Ovary (tissue), 9 donors: Measurements from ENCODE around the gene DOCK1. TPM values are rescaled to one million over a fixed set of nuclear protein-coding genes. Genes with fewer than 3 reads are reported as not detected.

Source experiments
- DNase-seq, 5 donors: peaks; one replicate each; pipeline ENCODE4 v3.0.0-alpha.2; 2019 to 2020
- H3K27ac ChIP-seq, 2 donors: fragments of 200-600 bp; one replicate each; pipeline versions ENCODE4 v1.5.1 to v1.8.0; 2019 to 2022
- H3K27me3 ChIP-seq: fragments of 200-600 bp; one replicate; pipeline ENCODE4 v1.8.0; 2022
- H3K36me3 ChIP-seq: fragments of 200-600 bp; sonication (generic); one replicate; pipeline ENCODE4 v1.5.1; 2019
- H3K4me1 ChIP-seq: one replicate; pipeline ENCODE4 v1.8.1; 2013; ENCODE audit warnings: mild to moderate bottlenecking, moderate library complexity; ENCODE audit not compliant: insufficient read depth
- H3K4me3 ChIP-seq: fragments of 200-600 bp; sonication (generic); one replicate; pipeline ENCODE4 v1.5.1; 2017
- H3K9me3 ChIP-seq, 2 donors: fragments of 200-600 bp in 1 of 2; sonication (generic) in 1 of 2; one replicate each; pipeline versions ENCODE4 v1.5.1 to v1.8.1; 2013 to 2019; ENCODE audit warnings: mild to moderate bottlenecking in 1 of 2, moderate library complexity in 1 of 2
- EP300 ChIP-seq: sonication (generic); formaldehyde crosslinking; IDR thresholded peaks from one replicate; pipeline ENCODE4 v1.6.1; 2017; ENCODE audit warnings: antibody characterized with exemption
- POLR2A ChIP-seq: fragments of 450-650 bp; IDR thresholded peaks from one replicate; pipeline ENCODE4 v1.6.1; 2017; ENCODE audit warnings: antibody characterized with exemption, mild to moderate bottlenecking, moderate library complexity
- WGBS, 3 donors: extraction: QIAGEN DNeasy Blood & Tissue Kit in 1 of 3; methylation state at CpG; one replicate each; pipeline versions ENCODE4 v1.1.5 to v1.1.7; 2013 to 2017; 5-methylcytosine and 5-hydroxymethylcytosine counted together
- intact Hi-C, 4 donors: fragments of 100-400 bp; cut with DNase I; formaldehyde crosslinking; loops; one replicate each; pipeline versions ENCODE4 v1.11.0 to v1.15.1; 2022 to 2023
- polyA plus RNA-seq, 2 donors: library from polyadenylated mRNA; stranded (reverse); fragments of 200-250 nt in 1 of 2; fragments of 350-450 nt in 1 of 2; fragmentation: Illumina TruSeq in 1 of 2; extraction: RNeasy Lipid Tissue Mini Kit (QIAGEN cat#74804) in 1 of 2; gene quantifications; one replicate each; pipeline ENCODE4 v1.2.3, GENCODE V29; 2013 to 2014
- total RNA-seq, 7 donors: library from RNA; depleted of rRNA in 2 of 7; stranded (reverse); fragments of >200 nt in 2 of 7; fragmentation: NEBNext Ultra II Directional in 3 of 7; extraction: Animal tissue kit (Norgen Biotek cat#: 25700) in 3 of 7; gene quantifications; one replicate each; pipeline versions ENCODE4 v1.1.0 to v1.2.4, GENCODE V29; 2016 to 2023
- TF ChIP-seq, protein P1 (sequence below), 3 donors: fragments of 450-650 bp in 2 of 3; fragments of 200-600 bp in 1 of 3; IDR thresholded peaks; one replicate each; pipeline versions ENCODE4 v1.5.1 to v1.8.0; 2016 to 2022; ENCODE audit warnings: antibody characterized with exemption in 3 of 3, mild to moderate bottlenecking in 1 of 3
- donor health status: DM: no; HTN: no; CAD: no; lungs with moderate emphysema.
- donor health status: DM: no; HTN: no; CAD: no.
- donor health status: Bipolar disorder and iron deficiency.
- donor health status: DM: yes; HTN: yes; CAD: no.
- donor health status: DM: no; HTN: no; CAD: no.
- donor health status: DM: yes; HTN: yes; CAD: no.

Gene DOCK1
- total and polyA plus RNA-seq, 9 donors: 24.7 to 68.3 (median 51.1) TPM

- H3K4me1 ChIP-seq: peaks cover 15% of the 10 kb centered on the region
- intact Hi-C loops: no loop called here
- no peaks in the 10 kb centered on the region for H3K27me3 ChIP-seq
- H3K9me3 ChIP-seq: no peaks in the 10 kb centered on the region
- DNase-seq: no peak
- peak overlapping the region; percentile 9 for H3K4me3 ChIP-seq
- no peaks in the 10 kb centered on the region for H3K36me3 ChIP-seq
- TF ChIP-seq, protein P1, sequence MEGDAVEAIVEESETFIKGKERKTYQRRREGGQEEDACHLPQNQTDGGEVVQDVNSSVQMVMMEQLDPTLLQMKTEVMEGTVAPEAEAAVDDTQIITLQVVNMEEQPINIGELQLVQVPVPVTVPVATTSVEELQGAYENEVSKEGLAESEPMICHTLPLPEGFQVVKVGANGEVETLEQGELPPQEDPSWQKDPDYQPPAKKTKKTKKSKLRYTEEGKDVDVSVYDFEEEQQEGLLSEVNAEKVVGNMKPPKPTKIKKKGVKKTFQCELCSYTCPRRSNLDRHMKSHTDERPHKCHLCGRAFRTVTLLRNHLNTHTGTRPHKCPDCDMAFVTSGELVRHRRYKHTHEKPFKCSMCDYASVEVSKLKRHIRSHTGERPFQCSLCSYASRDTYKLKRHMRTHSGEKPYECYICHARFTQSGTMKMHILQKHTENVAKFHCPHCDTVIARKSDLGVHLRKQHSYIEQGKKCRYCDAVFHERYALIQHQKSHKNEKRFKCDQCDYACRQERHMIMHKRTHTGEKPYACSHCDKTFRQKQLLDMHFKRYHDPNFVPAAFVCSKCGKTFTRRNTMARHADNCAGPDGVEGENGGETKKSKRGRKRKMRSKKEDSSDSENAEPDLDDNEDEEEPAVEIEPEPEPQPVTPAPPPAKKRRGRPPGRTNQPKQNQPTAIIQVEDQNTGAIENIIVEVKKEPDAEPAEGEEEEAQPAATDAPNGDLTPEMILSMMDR (IDR thresholded peaks at IDR 0.05): no peak
- TF ChIP-seq POLR2A (no peak), EP300 (no peak)
- peak overlapping the region in 1 of 2 donors; percentile 39 for H3K27ac ChIP-seq
- WGBS, 3 donors: 11 to 20% (median 13%) methylated on average over 11 of the region's 11 CpGs
These were observed 25.8 kb downstream of the DOCK1 start for GRCh38 chr10:126930883-126931503.

DNA sequence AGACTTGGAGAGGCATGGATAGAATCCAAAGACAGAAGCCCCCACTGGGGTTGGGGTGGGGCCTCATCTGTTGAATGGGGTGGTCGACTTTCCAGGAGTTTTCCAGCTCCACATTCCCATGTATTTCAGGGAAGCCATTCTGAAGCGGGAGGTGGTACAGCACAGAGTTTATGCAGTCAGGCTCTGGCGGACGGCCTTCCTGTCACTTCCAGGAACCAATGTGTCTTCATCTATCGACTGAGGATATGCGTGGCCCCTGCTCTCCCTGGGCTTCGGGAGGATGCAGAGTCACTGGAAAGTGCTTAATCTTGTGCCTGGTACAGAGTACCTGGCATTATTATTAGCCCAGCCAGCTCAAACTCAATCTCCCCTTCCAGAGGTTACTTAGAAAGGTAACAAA lies 26.3 kb downstream of the DOCK1 start:
- no peak overlapping the region for H3K4me3 ChIP-seq
- 49 to 60% (median 55%) methylated on average over 7 of the region's 7 CpGs for WGBS, 3 donors
- no peaks in the 10 kb centered on the region for H3K9me3 ChIP-seq
- peaks cover 15% of the 10 kb centered on the region for H3K4me1 ChIP-seq
- no peaks in the 10 kb centered on the region for H3K36me3 ChIP-seq
- intact Hi-C loops: no loop called here
- DNase-seq: no peak
- TF ChIP-seq EP300: no peak
- TF ChIP-seq, protein P1 (IDR thresholded peaks at IDR 0.05): no peak
- no peak for TF ChIP-seq POLR2A
- no peaks in the 10 kb centered on the region for H3K27me3 ChIP-seq
- peak overlapping the region in 1 of 2 donors; percentile 12 for H3K27ac ChIP-seq

GRCh38 chr10:126932516-126932915 lies 27.3 kb downstream of the DOCK1 start:
- H3K27me3 ChIP-seq: no peaks in the 10 kb centered on the region
- no peak for DNase-seq
- H3K4me3 ChIP-seq: no peak overlapping the region
- no peaks in the 10 kb centered on the region for H3K36me3 ChIP-seq
- no peak overlapping the region for H3K27ac ChIP-seq
- H3K4me1 ChIP-seq: peaks cover 15% of the 10 kb centered on the region
- no peaks in the 10 kb centered on the region for H3K9me3 ChIP-seq
- TF ChIP-seq EP300: no peak
- TF ChIP-seq POLR2A: no peak
- TF ChIP-seq, protein P1 (IDR thresholded peaks at IDR 0.05): no peak
- intact Hi-C loops: no loop called here
- 92 to 93% (median 92%) methylated on average over 11 of the region's 11 CpGs for WGBS, 3 donors

DNA sequence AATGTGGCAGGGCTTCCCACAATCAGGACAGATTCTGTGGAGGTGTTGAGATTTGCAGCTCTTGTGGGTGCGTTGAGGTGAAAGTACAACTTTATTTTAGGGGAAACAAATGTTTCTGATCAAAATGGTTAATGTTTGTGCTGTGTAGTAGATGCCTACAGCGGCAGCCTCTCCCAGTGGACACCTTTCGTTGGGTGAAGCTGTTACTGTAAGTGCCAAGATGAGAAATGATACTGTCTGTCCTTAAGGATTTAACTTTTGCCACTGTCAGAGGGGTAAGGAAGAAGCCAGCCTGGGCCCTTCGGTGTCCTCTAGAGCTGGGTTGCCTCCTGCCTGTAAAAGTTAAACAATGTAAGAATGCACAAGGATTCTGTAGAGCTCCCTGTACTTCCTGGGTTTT lies 27.9 kb downstream of the DOCK1 start:
- TF ChIP-seq EP300 (no peak), POLR2A (no peak)
- TF ChIP-seq, protein P1 (IDR thresholded peaks at IDR 0.05): no peak
- Histone ChIP-seq H3K4me3 (no peak overlapping the region), H3K9me3 (no peaks in the 10 kb centered on the region), H3K27me3 (no peaks in the 10 kb centered on the region), H3K27ac (no peak overlapping the region), H3K4me1 (peaks cover 15% of the 10 kb centered on the region), H3K36me3 (no peaks in the 10 kb centered on the region)
- 34 to 51% (median 47%) methylated on average over 4 of the region's 4 CpGs for WGBS, 3 donors
- no peak for DNase-seq
- intact Hi-C loops: no loop called here
